ENCODE data around the gene RBFOX2.
"Not testable (repeated sequence)": the region's sequence is repeated elsewhere in the genome, so short reads cannot be mapped to it uniquely, and the experiment has no call there.

The RBFOX2 gene

GRCh38 chr22:36042240-36042639, 13.6 kb upstream of the RBFOX2 start:
- no peak for DNase-seq (ENCODE audit: low read depth in 2 of 2)

DNA sequence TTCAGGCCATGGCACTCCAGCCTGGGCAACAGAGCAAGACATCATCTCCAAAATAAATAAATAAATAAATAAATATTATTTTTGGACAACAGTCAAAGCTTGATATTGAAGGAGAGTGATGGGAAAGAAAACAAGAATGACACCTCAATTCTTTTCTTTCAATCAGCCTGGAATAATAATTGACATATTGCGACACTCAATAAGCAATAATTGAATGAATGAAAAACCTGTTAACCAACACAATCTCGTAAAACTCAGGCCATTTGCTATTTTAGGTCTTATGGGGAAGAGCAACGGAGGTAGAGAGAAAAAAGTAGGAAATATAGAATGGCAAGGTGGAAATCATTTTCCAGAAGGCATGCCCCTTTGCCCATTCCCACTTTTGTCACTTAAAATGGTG, 10.5 kb upstream of the RBFOX2 start:
- no peak for DNase-seq (ENCODE audit: low read depth in 2 of 2)

DNA sequence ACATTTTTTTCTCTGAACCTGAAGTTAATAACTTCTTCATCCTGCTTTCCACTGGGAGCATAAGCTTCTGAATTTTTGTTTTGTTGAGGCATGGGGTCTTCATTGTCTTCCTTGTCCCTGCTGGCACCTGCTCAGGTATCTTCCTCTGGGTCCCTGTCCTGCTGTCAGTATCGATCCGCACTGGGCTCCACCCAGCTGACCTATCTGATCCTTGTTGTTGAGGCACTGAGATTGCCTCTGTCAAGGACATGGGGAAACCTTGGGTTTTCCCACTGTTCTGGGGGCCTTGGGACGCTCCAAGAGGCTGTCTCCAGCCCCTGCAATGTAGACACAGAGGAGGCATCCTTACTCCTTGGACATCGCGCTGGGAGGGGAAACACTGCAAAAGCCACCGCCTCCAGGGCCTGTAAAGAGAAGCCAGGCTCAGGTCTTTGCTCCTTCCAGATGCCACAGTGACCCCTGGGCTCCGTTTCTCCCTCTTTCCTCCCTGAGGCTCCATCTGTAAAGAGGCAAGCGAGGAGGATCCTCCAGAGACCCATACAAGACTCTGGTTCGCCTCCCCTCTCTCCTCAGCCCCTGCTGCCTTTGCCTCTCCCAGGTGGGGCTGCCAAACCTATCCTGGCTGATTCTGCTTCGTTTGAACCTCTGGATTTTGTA, 8.6 kb upstream of the RBFOX2 start:
- no peak for DNase-seq (ENCODE audit: low read depth in 2 of 2)

DNA sequence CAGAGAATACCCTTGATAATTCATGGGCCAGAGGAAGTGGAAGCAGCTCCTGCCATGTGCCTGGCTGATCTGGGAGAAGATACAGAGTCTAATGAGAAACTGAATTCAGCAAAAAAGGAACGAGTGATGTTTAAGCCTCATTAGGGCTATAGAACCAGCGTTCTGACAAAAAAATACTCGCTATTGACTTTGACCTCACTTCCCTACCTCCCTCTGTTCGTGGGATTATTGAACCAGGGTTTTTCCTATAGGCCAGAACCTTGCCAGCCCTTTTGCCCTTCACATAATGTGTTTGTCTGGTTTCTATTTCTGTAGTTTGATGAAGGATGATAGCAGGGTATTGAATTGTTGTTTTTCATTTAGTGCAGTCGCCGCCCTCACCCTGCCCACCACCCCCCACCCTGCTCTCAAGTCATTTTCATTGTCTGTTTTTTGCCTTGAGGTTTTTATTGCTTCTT, 7.6 kb upstream of the RBFOX2 start:
- no peak for DNase-seq (ENCODE audit: low read depth in 2 of 2)

- no peak for DNase-seq (ENCODE audit: low read depth in 2 of 2)
Observed at GRCh38 chr22:36032611-36033010, 4.0 kb upstream of the RBFOX2 start.

DNA sequence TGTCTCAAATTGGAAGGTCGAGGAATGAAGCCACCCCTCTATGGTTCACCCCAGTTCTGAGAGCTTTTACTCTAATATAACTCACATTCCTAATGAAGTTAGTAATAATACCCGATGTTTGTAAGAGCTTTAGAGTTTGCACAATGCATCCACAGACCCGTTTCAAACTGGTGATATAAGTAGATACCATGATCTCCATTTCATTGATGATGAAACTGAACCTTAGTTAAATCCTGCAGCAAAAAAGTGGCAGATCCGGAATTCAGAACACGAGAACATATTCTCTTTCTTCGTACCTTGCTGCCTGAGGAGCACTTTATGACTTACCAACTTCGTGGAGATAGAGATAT, 757 bp upstream of the RBFOX2 start:
- no peak for DNase-seq (ENCODE audit: low read depth in 2 of 2)

GRCh38 chr22:36027935-36028645, 534 bp downstream of the RBFOX2 start:
- DNase-seq (ENCODE audit: low read depth in 2 of 2), result peak in 1 of 2 donors; percentile 4

DNA sequence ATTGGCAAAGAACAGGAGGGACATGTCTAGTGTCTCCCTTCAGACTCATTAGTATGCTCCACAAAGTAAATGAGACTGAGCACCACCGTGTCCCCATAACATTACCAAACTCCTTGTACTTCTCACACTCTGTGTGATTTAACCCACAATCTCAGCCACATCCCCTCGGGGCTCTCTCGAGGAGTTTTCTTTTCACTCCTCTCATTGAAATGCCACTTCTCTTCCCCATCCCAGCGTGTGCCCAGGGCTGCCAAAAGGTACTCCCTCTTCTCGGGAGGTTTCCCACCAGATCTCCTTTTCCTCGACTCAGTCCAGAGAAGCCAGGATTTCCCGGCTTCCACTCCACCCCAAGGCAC, 1.1 kb downstream of the RBFOX2 start:
- DNase-seq (ENCODE audit: low read depth in 2 of 2), result no peak

GRCh38 chr22:36026741-36027140, 1.9 kb downstream of the RBFOX2 start:
- no peak for DNase-seq (ENCODE audit: low read depth in 2 of 2)

DNA sequence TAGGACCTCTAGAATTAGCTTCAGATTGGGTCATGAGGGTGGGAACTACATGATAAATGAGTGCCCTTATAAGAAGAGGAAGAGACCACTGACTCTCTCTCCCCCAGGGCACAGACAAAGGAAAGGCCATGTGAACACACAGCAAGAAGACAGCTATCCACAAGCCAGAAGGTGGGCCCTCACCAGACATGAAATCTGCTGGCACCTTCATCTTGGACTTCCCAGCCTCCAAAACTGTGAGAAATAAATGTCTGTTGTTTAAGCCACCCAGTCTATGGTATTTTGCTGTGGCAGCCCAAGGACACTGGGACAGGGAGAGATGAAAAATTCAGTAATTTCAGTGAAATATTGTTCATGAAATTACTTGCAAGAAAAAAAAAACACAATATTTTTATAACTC, 5.9 kb downstream of the RBFOX2 start:
- DNase-seq (ENCODE audit: low read depth in 2 of 2), result no peak

- no peak for DNase-seq (ENCODE audit: low read depth in 2 of 2)
Observed at GRCh38 chr22:36022162-36022561, 6.5 kb downstream of the RBFOX2 start.

DNA sequence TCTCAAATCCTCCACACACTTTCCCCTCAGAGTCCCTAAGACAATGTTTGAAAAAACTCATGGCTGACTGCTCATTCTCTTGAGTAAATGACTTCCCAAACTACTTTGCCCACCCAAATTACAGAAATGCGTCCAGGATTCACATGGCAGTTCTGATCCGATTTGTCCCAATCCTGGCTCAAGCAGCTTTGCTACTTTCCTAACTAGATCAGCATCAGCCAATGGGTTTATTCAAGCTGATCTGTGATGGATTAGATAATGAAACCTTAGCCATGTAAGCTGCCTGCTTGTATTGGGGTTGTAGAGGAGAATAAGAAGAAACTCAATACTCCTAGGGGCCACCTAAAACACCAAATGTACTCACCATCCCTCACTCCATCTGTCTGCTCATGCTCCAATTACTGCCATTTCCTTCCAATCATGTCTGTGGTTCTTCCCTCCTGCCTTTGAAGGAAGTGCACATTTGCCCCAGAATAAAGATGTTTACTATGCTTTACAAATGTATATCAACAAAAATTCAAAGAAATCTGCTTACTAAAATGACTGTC, 6.9 kb downstream of the RBFOX2 start:
- no peak for DNase-seq (ENCODE audit: low read depth in 2 of 2)

DNA sequence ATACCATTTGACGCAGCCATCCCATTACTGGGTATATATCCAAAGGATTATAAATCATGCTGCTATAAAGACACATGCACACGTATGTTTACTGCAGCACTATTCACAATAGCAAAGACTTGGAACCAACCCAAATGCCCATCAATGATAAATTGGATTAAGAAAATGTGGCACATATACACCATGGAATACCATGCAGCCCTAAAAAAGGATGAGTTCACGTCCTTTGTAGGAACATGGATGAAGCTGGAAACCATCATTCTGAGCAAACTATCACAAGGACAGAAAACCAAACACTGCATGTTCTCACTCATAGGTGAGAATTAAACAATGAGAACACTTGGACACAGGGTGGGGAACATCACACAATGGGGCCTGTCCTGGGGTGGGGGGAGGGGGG, 7.8 kb downstream of the RBFOX2 start:
- not testable (repeated sequence) for DNase-seq (ENCODE audit: low read depth in 2 of 2)

DNA sequence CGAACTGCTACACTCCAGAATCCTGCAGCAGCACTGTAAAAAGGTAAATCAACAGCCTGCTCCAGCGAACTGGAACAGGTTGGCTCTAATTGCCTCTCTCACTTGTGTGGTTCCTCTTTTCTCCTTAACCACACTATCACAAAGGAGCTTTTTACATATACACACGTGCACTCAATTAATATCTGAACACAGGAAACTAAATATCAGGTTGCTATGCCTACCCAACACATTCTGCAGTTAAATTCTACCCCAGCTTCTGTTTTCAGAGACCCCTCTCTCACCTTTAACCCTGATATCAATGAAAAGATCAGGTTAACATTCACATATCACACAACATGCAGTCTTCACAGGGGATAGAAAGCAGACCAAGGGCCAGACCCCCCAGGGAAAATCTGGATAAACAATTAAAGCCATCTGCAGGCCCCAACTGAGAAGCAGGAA, 11.0 kb downstream of the RBFOX2 start:
- no peak for DNase-seq (ENCODE audit: low read depth in 2 of 2)

DNA sequence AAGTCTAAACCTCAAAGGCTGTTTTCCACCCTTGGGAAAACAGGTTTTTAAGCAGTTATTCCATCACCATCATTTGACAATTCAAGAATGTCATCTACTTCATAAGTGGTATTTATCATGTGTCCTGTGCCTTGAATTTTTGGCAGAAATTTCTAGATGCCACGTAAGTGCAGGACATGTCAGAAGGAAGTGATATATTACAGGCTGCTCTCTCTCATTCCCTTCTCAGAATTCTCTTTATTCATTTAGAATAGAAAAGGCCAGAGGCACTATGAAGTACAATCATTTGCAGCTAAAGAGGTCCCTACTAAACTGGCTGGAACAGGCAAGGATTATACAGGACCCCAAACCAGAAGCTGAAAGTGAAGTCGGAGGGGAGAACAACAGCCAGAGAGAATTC, 11.9 kb downstream of the RBFOX2 start:
- DNase-seq (ENCODE audit: low read depth in 2 of 2), result no peak

DNA sequence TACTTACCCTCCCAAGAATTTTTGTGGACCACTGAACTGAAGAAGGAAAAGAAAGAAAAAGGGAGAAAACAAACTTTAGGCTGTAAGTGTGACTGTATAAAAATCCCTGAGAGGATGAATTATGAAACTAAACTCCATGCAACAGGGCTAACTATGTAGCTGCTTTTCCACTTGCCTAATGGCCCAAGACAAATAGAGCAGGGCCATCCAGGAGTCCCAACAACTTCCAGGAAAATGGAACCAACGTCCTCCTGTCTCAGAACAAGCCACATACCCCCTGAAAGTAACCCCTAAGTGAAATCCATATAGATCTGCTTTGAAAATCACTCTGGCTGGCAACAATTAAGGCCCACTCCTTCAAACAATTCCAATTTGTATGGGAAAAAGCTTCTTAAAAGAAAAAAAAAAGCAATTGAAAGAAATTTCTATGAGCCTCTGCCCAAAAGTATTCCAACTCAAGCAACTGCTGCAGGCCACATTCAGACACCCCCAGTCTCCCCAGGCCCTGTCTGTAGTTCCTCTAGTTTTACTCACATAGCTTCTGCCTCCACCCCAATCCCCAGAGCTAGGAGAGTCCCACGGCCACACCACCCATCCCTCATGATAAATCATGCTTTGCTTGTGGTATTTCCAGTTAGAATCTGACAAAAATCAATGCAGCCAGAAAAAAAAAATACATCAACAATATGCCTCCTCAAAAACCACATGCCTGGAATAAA, 12.7 kb downstream of the RBFOX2 start:
- no peak for DNase-seq (ENCODE audit: low read depth in 2 of 2)

- no peak for DNase-seq (ENCODE audit: low read depth in 2 of 2)
Observed at GRCh38 chr22:36015155-36015810, 13.3 kb downstream of the RBFOX2 start.

DNA sequence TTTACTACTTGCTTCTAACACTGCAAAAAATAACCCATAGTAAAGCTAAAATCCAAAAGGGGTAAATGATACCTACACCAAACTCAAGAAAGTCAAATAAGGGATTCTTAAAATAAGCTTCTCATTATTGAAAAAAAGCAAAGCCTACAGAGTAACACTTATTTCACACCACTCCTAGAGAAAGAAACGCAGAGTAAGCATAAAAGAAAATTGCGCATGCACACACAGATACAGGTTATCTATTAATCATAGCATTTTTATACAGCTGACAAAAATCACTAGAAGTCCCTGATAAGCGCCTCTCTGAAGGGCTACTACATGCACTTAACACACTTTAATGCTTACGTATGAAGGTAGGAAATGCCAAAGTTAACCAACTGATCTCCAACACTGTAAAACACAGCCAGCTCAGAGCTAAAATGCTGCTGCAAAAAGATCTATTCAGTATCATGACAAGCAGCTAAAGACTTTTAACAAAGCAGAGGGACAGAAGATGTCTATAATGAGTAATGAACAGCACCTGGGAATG, 14.0 kb downstream of the RBFOX2 start:
- no peak for DNase-seq (ENCODE audit: low read depth in 2 of 2)

DNA sequence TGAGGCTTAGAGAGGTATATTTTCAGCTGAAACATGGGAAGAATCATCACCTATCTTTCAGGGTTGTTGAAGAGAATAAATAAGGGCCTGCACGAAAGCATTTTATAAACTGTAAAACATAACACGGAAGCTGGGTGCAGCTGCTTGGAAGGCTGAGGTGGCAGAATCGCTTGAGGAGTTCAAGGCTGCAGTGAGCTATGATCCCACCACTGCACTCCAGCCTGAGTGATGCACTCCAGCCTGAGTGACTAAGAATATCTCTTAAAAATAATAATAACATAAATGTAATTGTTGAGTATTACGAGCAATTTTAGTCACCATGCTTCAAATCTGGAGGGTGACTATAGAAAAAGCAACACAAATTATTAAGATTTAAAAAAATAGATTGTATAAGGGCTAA, 16.3 kb downstream of the RBFOX2 start:
- DNase-seq (ENCODE audit: low read depth in 2 of 2), result no peak

GRCh38 chr22:36010882-36011281, 17.7 kb downstream of the RBFOX2 start:
- no peak for DNase-seq (ENCODE audit: low read depth in 2 of 2)

GRCh38 chr22:36010090-36010489, 18.5 kb downstream of the RBFOX2 start:
- no peak for DNase-seq (ENCODE audit: low read depth in 2 of 2)

- DNase-seq (ENCODE audit: low read depth in 2 of 2), result no peak
Observed at GRCh38 chr22:36009085-36009484, 19.5 kb downstream of the RBFOX2 start.
